GM21515 (cell line): Measurements from ENCODE around the gene SCFD2.
"Not testable (repeated sequence)": the region's sequence is repeated elsewhere in the genome, so short reads cannot be mapped to it uniquely, and the experiment has no call there.

Experiments used
- ATAC-seq: cut with Tn5 transposase; IDR thresholded peaks from one replicate; pipeline ENCODE4 v1.9.1; 2021; ENCODE audit not compliant: unreplicated experiment

The SCFD2 gene

GRCh38 chr4:53365486-53366300, at the start of gene SCFD2:
TSS of gene SCFD2 (minus strand) at chr4:53366061.
- peak; percentile 97 for ATAC-seq

GRCh38 chr4:53409479-53409878, 43.6 kb upstream of the SCFD2 start:
- not testable (repeated sequence) for ATAC-seq

- ATAC-seq, result no peak
These were observed 14.4 kb upstream of the SCFD2 start for GRCh38 chr4:53380221-53380620.

GRCh38 chr4:53378171-53378482, 12.3 kb upstream of the SCFD2 start:
- no peak for ATAC-seq

GRCh38 chr4:53377319-53378170, 11.7 kb upstream of the SCFD2 start, which contains the start of gene FIP1L1:
TSS of gene FIP1L1 (plus strand) at chr4:53377641. CDS start at chr4:53377839, 198 bp downstream.
- ATAC-seq, result peak; percentile 90

GRCh38 chr4:53376900-53377299, 11.0 kb upstream of the SCFD2 start:
- no peak for ATAC-seq

- ATAC-seq, result no peak
These were observed 9.0 kb upstream of the SCFD2 start for GRCh38 chr4:53374777-53375258.

- ATAC-seq, result no peak
These were observed 6.1 kb upstream of the SCFD2 start for GRCh38 chr4:53371843-53372521.

GRCh38 chr4:53371049-53371448, 5.2 kb upstream of the SCFD2 start:
- no peak for ATAC-seq

GRCh38 chr4:53367721-53368120, 1.9 kb upstream of the SCFD2 start:
- no peak for ATAC-seq

- peak; percentile 14 for ATAC-seq
These were observed 448 bp upstream of the SCFD2 start for GRCh38 chr4:53366301-53366716.

- ATAC-seq, result peak; percentile 13
These were observed 758 bp downstream of the SCFD2 start for GRCh38 chr4:53365121-53365485.

GRCh38 chr4:53364624-53365023, 1.2 kb downstream of the SCFD2 start:
- no peak for ATAC-seq

- ATAC-seq, result no peak
These were observed 3.8 kb downstream of the SCFD2 start for GRCh38 chr4:53362093-53362492.

GRCh38 chr4:53361451-53361850, 4.4 kb downstream of the SCFD2 start:
- no peak for ATAC-seq

- no peak for ATAC-seq
These were observed 9.8 kb downstream of the SCFD2 start for GRCh38 chr4:53355930-53356521.

- no peak for ATAC-seq
These were observed 11.7 kb downstream of the SCFD2 start for GRCh38 chr4:53354012-53354722.

- no peak for ATAC-seq
These were observed 16.8 kb downstream of the SCFD2 start for GRCh38 chr4:53349091-53349491.

GRCh38 chr4:53348046-53348445, 17.8 kb downstream of the SCFD2 start:
- no peak for ATAC-seq
